ENCODE results near the gene MIF. TPM values are rescaled to one million over a fixed set of nuclear protein-coding genes. Genes with fewer than 3 reads are reported as not detected.
A peak's percentile ranks its signal among the peaks of the same experiment; 100 is the strongest.

The MIF gene
- total and polyA plus RNA-seq, 2 donors from 2014 or later = 505 to 1,211 TPM

DNA sequence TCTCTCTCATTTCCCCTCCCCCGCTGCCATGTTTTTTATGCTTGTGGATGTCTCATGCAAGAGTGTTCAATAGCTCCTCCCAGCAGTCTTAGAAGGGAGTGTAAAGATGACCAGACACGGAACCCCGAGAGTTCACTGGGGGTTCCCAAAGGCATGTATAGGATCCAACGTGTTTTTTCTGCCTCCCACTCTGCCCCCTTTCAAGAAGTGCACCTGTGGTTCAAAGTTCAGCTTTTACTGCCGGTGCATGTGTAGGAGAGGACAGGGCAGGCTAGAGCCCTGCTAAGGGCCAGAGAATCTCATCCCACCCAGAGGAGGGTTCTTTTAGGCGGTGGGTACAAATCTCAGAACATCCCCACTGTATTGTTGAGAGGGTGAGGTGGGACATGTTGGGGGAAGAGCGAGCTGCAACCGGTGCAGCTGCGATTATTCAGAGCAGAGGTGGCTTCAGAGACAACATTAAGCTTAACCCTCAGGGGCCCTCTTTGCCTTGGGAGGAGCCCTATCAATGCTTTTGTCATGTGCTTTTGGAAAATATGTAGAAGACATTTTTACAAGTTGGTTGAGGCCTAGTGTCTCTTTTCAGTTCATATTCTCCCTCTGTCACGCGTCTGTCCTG lies 14.5 kb downstream of the MIF start:
- TF ChIP-seq, protein P1, sequence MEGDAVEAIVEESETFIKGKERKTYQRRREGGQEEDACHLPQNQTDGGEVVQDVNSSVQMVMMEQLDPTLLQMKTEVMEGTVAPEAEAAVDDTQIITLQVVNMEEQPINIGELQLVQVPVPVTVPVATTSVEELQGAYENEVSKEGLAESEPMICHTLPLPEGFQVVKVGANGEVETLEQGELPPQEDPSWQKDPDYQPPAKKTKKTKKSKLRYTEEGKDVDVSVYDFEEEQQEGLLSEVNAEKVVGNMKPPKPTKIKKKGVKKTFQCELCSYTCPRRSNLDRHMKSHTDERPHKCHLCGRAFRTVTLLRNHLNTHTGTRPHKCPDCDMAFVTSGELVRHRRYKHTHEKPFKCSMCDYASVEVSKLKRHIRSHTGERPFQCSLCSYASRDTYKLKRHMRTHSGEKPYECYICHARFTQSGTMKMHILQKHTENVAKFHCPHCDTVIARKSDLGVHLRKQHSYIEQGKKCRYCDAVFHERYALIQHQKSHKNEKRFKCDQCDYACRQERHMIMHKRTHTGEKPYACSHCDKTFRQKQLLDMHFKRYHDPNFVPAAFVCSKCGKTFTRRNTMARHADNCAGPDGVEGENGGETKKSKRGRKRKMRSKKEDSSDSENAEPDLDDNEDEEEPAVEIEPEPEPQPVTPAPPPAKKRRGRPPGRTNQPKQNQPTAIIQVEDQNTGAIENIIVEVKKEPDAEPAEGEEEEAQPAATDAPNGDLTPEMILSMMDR (IDR thresholded peaks at IDR 0.05; ENCODE audit: borderline replicate concordance, extremely low read depth, insufficient read depth) = no peak
- intact Hi-C loops (cut with DNase I) = no loop called here
- H3K4me1 ChIP-seq (ENCODE audit: control insufficient read depth in 2 of 3, insufficient read depth in 2 of 3, low read depth in 1 of 3, low read length in 3 of 3) = peaks cover 0 to 17% (median 2%) of the 10 kb centered on the region in 3 donors
- H3K9me3 ChIP-seq (ENCODE audit: control insufficient read depth in 2 of 3, insufficient read depth in 1 of 3, low read length in 3 of 3) = no peaks in the 10 kb centered on the region
- H3K36me3 ChIP-seq (ENCODE audit: control insufficient read depth in 2 of 3, insufficient read depth in 3 of 3, low read length in 3 of 3) = no peaks in the 10 kb centered on the region
- H3K9ac ChIP-seq (ENCODE audit: low read length in 3 of 3) = no peak overlapping the region
- no peak overlapping the region for H3K27ac ChIP-seq (ENCODE audit: low read depth in 2 of 2, low read length in 2 of 2)
- no peak for DNase-seq
- FAIRE-seq = no peak
- no peaks in the 10 kb centered on the region for H3K27me3 ChIP-seq (ENCODE audit: control insufficient read depth, insufficient read depth, low read length)
- no peak overlapping the region for H3K4me3 ChIP-seq (ENCODE audit: low read length in 3 of 3)

DNA sequence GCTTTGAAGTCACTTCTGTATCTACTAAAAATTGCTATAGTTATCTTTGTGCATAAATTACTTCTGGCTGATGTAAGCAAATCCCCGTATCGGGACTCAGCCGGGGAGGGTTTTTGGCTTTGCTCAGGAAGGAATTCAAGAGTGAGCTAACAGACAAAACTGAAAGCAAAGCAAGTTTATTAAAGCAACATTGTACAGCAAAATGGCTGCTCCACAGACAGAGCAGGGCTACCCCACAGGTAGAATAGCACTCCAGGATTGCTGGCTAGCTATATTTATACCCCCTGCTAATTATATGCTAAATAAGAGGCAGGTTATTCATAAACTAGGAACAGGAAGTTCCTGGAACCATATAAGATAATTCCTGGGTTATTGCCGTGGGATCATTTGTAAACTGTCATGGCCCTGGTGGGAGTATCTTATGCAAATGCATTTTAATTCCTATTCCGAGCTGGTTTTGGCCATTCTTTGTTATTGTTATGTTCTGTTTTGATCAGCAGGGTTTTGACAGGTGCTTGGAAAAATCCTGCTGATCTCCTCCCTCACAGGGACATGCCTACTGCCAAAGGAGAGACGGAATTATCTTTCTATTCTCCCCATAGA lies 15.2 kb downstream of the MIF start:
- Histone ChIP-seq H3K27ac (ENCODE audit: low read depth in 2 of 2, low read length in 2 of 2) (no peak overlapping the region), H3K36me3 (ENCODE audit: control insufficient read depth in 2 of 3, insufficient read depth in 3 of 3, low read length in 3 of 3) (no peaks in the 10 kb centered on the region), H3K4me1 (ENCODE audit: control insufficient read depth in 2 of 3, insufficient read depth in 2 of 3, low read depth in 1 of 3, low read length in 3 of 3) (peaks cover 0 to 17% (median 2%) of the 10 kb centered on the region in 3 donors), H3K4me3 (ENCODE audit: low read length in 3 of 3) (peak overlapping the region in 1 of 3 donors; percentile 39), H3K27me3 (ENCODE audit: control insufficient read depth, insufficient read depth, low read length) (no peaks in the 10 kb centered on the region), H3K9ac (ENCODE audit: low read length in 3 of 3) (no peak overlapping the region), H3K9me3 (ENCODE audit: control insufficient read depth in 2 of 3, insufficient read depth in 1 of 3, low read length in 3 of 3) (no peaks in the 10 kb centered on the region)
- intact Hi-C loops (cut with DNase I) = no loop called here
- TF ChIP-seq, protein P1 (IDR thresholded peaks at IDR 0.05; ENCODE audit: borderline replicate concordance, extremely low read depth, insufficient read depth) = no peak
- DNase-seq = peak in 1 of 5 donors; percentile 6
- FAIRE-seq = no peak

DNA sequence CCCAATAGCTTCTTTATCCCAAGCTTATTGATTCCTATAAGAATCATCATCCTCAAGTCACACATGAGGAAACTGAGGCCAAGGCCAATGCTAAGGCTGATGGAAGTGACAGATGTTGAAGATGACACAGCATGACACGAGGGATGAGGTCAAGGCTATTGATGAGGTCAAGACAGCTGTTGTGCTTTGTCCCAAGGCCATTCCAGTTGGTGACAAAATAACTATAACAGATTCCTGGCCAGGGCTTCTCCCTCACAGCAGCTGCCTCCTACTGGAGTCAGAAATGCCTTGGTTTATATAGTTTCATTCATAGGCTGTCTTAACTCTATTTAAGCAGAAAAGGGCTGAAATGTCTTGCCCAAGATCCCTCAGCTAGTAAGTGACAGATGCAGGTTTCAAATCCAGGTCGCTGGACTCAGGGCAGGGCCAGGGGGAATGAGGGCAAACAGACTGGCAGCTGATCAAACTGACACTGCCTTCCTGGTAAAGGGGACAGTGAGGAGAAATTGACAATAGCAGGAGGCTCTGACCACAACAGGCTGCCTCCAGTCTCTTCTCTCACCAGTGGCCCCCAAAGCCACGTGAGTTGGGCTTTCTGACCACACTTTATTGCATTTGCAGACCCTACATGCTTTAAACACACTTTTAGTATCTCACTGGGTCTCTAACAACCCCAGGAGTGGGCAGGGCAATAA lies 16.5 kb downstream of the MIF start:
- intact Hi-C loops (cut with DNase I) = no loop called here
- no peak overlapping the region for H3K4me3 ChIP-seq (ENCODE audit: low read length in 3 of 3)
- FAIRE-seq = no peak
- H3K27me3 ChIP-seq (ENCODE audit: control insufficient read depth, insufficient read depth, low read length) = no peaks in the 10 kb centered on the region
- H3K9me3 ChIP-seq (ENCODE audit: control insufficient read depth in 2 of 3, insufficient read depth in 1 of 3, low read length in 3 of 3) = no peaks in the 10 kb centered on the region
- DNase-seq = peak in 1 of 5 donors; percentile 26
- TF ChIP-seq, protein P1 (IDR thresholded peaks at IDR 0.05; ENCODE audit: borderline replicate concordance, extremely low read depth, insufficient read depth) = no peak
- H3K4me1 ChIP-seq (ENCODE audit: control insufficient read depth in 2 of 3, insufficient read depth in 2 of 3, low read depth in 1 of 3, low read length in 3 of 3) = peaks cover 0 to 17% (median 2%) of the 10 kb centered on the region in 3 donors
- H3K27ac ChIP-seq (ENCODE audit: low read depth in 2 of 2, low read length in 2 of 2) = no peak overlapping the region
- H3K9ac ChIP-seq (ENCODE audit: low read length in 3 of 3) = no peak overlapping the region
- no peaks in the 10 kb centered on the region for H3K36me3 ChIP-seq (ENCODE audit: control insufficient read depth in 2 of 3, insufficient read depth in 3 of 3, low read length in 3 of 3)
